ENCODE measurements around the gene KRT85.

KRT85 gene

GRCh38 chr12:52387859-52388258 is 20.6 kb upstream of the KRT85 start:
- H3K4me3 ChIP-seq, result no peak overlapping the region
- H3K27ac ChIP-seq, result no peak overlapping the region
- DNase-seq (ENCODE audit: low spot score), result no peak
- no peak for TF ChIP-seq CTCF (IDR thresholded peaks at IDR 0.05)

- DNase-seq (ENCODE audit: low spot score), result no peak
- Histone ChIP-seq H3K4me3 (no peak within 1 kb of the TSS), H3K27ac (no peak within 1 kb of the TSS)
- TF ChIP-seq CTCF (IDR thresholded peaks at IDR 0.05), result no peak
Measured at GRCh38 chr12:52385226-52385702, 18.0 kb upstream of the KRT85 start, which contains the start of gene KRT84. Gene KRT84 (minus strand): TSS chr12:52385652. CDS start chr12:52385585, 67 bp downstream.

- TF ChIP-seq CTCF (IDR thresholded peaks at IDR 0.05), result no peak
- H3K4me3 ChIP-seq, result no peak overlapping the region
- no peak overlapping the region for H3K27ac ChIP-seq
- no peak for DNase-seq (ENCODE audit: low spot score)
Measured at GRCh38 chr12:52383331-52383730, 16.1 kb upstream of the KRT85 start.

GRCh38 chr12:52382854-52383253 is 15.6 kb upstream of the KRT85 start:
- TF ChIP-seq CTCF (IDR thresholded peaks at IDR 0.05), result no peak
- DNase-seq (ENCODE audit: low spot score), result no peak
- Histone ChIP-seq H3K4me3 (no peak overlapping the region), H3K27ac (no peak overlapping the region)

- no peak for DNase-seq (ENCODE audit: low spot score)
- TF ChIP-seq CTCF (IDR thresholded peaks at IDR 0.05), result no peak
- H3K27ac ChIP-seq, result no peak overlapping the region
- H3K4me3 ChIP-seq, result no peak overlapping the region
Measured at GRCh38 chr12:52381206-52381605, 13.9 kb upstream of the KRT85 start.

GRCh38 chr12:52380271-52380694 is 13.0 kb upstream of the KRT85 start:
- Histone ChIP-seq H3K27ac (no peak overlapping the region), H3K4me3 (no peak overlapping the region)
- no peak for TF ChIP-seq CTCF (IDR thresholded peaks at IDR 0.05)
- DNase-seq (ENCODE audit: low spot score), result no peak

- H3K27ac ChIP-seq, result no peak overlapping the region
- no peak for DNase-seq (ENCODE audit: low spot score)
- TF ChIP-seq CTCF (IDR thresholded peaks at IDR 0.05), result no peak
- H3K4me3 ChIP-seq, result no peak overlapping the region
Measured at GRCh38 chr12:52379536-52379935, 12.3 kb upstream of the KRT85 start.
